OCI-LY3 (cell line): Measurements from ENCODE around the gene EPB41L5.

Experiments
- EZH2phosphoT487 ChIP-seq: fragments of 200-600 bp; shearing (Covaris generic); IDR thresholded peaks from 2 replicates; pipeline ENCODE4 v1.6.1; 2018; ENCODE audit warnings: antibody characterized with exemption, mixed run types, low read depth
- TF ChIP-seq, protein P1 (sequence below): fragments of 200-600, 300-600 bp; sonication (generic); IDR thresholded peaks from 2 replicates; pipeline ENCODE4 v1.5.1; 2014; ENCODE audit warnings: antibody characterized with exemption, low read length, low read depth

DNA sequence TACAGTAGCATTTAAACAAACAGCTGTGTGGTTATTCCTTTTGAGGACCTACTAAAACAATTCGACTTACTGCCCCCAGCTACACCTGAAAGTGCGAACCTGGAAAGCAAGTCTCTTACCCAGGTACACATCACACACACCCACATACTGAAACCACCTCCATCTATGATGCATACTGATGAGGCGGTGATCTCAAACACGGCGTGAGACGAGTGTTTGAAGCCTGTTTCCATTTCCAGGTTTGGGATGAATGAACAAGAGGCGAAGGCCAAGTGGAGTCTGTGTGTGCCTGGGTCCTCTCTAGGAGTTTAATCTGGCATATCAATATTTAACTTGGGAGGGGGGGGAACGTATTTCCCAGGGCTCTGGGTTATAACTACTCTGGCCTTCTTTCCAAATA is 208.7 kb downstream of the EPB41L5 start:
- TF ChIP-seq, protein P1, sequence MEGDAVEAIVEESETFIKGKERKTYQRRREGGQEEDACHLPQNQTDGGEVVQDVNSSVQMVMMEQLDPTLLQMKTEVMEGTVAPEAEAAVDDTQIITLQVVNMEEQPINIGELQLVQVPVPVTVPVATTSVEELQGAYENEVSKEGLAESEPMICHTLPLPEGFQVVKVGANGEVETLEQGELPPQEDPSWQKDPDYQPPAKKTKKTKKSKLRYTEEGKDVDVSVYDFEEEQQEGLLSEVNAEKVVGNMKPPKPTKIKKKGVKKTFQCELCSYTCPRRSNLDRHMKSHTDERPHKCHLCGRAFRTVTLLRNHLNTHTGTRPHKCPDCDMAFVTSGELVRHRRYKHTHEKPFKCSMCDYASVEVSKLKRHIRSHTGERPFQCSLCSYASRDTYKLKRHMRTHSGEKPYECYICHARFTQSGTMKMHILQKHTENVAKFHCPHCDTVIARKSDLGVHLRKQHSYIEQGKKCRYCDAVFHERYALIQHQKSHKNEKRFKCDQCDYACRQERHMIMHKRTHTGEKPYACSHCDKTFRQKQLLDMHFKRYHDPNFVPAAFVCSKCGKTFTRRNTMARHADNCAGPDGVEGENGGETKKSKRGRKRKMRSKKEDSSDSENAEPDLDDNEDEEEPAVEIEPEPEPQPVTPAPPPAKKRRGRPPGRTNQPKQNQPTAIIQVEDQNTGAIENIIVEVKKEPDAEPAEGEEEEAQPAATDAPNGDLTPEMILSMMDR = no peak
- TF ChIP-seq EZH2phosphoT487 = no peak
